GM21526 (cell line): ENCODE measurements around the gene TYK2.
"Not testable (repeated sequence)": the region's sequence is repeated elsewhere in the genome, so short reads cannot be mapped to it uniquely, and the experiment has no call there.

ENCODE experiments used
- ATAC-seq: cut with Tn5 transposase; IDR thresholded peaks from one replicate; pipeline ENCODE4 v1.9.1; 2021; ENCODE audit warnings: moderate library complexity; ENCODE audit not compliant: unreplicated experiment, low FRiP score

Gene TYK2

DNA sequence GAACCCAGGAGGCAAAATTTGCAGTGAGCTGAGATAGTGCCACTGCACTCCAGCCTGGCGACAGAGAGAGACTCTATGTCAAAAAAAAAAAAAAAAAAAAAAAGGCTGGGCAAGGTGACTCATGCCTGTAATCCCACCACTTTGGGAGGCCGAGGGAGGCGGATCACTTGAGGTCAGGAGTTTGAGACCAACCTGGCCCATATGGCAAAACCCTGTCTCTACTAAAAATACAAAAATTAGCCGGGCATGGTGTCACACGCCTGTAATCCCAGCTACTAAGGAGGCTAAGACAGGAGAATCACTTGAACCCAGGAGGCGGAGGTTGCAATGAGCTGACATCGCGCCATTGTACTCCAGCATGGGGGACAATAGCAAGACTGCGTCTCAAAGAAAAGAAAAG, 43.6 kb downstream of the TYK2 start:
- ATAC-seq, result not testable (repeated sequence)

DNA sequence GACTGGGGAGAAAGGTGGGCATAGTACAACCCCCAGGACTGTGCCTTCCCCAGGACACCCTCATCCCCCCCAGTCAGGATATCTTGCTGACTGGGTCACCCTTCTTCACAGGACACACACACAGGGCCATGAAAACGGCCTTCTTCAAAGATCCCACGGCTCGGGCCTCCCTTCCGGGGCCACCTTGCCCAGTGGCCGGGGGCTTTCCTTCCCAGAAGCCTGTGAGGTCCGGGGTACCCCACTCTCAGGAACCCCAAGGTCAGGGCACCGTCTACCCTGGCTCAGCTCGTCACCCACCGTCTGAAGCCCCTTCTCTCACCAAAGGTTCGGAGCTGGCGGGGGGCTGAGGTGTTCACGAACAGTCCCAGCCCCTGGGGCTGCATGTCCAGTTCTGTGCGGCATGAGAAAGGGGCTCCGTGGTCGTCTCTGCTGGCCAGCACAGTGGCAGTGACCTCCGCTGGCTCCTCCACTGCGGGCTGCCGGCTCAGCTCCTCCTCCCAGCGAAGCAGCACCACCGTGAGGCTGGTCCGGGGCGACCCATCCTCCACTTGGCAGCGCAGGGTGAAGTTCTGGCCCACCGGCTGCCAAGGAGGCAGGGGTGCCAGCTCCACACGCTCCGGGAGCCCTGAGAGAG, 44.9 kb downstream of the TYK2 start:
- ATAC-seq, result no peak

GRCh38 chr19:10334588-10335351, 45.6 kb downstream of the TYK2 start:
- ATAC-seq, result no peak

- ATAC-seq, result no peak
These were observed 46.4 kb downstream of the TYK2 start for GRCh38 chr19:10333758-10334587.

GRCh38 chr19:10332965-10333757, 47.2 kb downstream of the TYK2 start, which contains the start of gene RAVER1:
Gene RAVER1 (minus strand): TSS chr19:10333529. CDS start chr19:10333507, 22 bp downstream.
- ATAC-seq, result peak; percentile 72

GRCh38 chr19:10332158-10332964, 48.0 kb downstream of the TYK2 start:
- no peak for ATAC-seq

- ATAC-seq, result no peak
These were observed 50.8 kb downstream of the TYK2 start for GRCh38 chr19:10329555-10329954.

- no peak for ATAC-seq
These were observed 51.6 kb downstream of the TYK2 start for GRCh38 chr19:10328558-10329429.

DNA sequence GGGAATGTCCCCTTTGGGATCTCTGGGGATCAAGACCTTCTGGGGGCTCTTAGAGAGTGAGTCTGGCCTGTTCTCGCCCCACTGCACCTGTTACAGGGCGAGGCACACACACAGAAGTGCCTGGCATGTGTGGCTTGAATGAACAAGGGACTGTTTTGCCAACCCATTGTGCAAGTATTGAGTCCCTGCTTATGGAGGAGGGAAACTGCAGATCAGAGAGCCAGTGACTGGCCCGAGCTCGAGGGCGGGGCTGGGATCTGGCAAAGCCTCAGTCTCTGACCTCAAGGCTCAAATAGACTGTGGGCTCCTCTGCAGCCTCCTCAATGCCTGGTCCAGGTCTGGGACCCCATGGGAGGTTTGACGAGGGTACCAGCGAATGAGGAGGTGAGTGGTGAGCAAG, 52.6 kb downstream of the TYK2 start:
- ATAC-seq, result no peak

DNA sequence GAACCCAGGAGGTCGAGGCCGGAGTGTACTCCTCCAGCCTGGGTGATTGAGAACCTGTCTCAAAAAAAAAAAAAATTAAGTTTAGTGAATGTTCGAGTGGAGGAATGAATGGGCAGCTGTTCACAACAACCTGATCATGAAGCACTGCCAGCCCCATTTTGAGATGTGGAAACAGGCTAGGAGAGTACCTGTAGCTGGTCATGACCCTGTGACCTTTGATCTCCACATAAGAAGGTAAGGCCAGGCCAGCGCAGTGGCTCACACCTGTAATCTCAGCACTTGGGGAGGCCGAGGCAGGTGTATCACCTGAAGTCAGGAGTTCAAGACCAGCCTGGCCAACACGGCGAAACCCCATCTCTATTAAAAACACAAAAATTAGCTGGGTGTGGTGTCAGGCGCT, 54.6 kb downstream of the TYK2 start:
- ATAC-seq, result no peak

DNA sequence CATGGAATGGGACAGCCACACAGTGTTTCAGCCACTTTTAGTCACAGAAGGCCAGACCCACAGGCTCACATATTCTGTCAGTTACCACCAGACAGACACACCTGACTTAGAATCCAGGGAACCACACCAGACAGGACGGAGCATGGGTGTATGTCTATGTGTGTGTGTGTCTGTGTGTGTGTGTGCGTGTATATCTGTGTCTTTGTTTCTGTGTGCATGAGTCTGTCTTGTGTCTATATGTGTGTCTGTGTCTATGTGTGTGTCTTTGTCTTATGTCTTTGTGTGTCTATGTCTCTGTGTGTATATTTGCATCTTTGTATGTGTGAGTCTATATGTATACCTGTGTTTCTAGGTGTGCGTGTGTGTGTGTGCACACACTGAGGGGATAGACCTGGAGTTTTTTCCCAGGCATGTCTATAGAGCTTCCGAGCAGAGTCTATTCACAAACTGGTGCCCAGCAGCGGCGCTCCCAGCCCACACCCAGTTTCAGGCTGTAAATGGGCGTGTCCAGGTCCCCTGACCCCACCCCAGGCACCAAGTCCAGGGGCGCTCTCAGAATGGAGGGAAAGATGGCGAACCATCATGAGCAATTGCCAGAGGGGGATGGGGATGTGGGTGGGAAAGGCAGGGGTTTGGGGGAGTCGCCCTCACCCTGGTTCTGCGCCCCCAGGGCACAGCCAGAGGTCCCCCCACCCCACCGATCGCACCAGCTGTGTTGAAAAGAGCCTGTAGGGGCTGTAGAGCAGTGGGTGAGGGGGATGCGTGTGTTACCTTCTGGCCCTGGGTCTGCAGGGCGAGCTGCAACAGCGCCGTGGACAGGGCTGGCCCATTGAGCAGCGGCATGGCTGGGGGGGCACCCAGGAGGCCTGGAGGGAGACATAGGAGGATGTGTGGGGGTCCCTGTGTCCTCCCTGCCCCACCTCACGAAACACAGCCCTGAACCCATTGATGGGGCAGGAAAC, 58.2 kb downstream of the TYK2 start:
- ATAC-seq, result no peak

DNA sequence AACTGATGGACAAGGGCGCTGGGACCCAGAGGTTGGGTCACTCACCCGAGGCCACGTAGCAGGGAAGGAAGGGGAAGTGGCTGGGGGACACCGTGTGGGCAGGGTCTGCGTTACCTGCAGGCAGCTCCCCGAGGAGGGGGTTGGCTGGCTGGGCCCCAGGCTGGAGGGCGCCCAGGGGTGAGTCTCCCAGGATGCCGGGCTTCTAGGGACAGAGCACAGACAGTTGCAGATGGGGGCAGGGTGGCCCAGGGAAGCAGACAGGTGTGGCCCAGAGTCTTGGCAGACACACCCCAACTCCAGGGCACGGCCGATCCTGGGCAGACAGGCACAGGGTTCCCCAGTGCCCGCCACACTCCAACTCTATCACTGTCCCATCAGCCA, 59.0 kb downstream of the TYK2 start:
- ATAC-seq, result no peak

GRCh38 chr19:10320602-10321416, 59.6 kb downstream of the TYK2 start:
- ATAC-seq, result no peak

DNA sequence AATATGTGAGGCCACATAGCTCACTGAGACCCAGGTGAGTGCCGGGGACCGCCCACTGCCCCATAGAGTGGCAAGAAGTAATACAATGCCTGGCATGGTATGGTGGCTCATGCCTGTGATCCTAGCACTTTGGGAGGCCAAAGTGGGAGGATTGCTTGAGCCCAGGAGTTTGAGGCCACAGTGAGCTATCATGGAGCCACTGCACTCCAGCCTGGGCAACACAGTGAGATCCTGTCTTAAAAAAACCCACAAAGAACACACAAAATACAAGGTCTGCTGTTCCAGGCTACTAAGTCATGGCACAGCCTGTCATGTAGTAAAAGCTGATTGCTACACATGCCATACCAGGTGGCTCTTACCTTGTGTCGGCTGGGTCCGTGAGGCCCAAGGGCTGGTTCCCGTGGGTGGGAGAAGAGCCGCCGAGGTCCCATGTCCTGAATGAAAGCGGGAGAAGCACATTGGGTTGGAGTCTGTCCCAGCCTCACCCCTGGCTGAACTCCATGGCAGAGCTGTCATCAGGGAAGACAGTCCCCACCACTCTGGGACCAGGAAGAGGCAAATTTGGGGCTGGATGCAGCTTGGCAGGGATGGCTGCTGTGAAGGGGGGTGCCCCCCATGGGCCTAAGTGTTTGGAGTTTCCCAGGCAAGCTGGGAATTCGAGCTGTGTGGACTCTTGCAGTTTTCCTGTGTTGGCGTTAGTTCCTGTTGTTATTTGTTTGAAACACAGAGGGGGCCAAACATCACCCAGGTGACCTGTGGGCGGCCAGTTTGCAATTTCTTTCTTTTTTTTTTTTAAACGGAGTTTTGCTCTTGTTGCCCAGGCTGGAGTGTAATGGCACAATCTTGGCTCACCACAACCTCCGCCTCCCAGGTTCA, 61.3 kb downstream of the TYK2 start:
- no peak for ATAC-seq

- no peak for ATAC-seq
These were observed 62.4 kb downstream of the TYK2 start for GRCh38 chr19:10317857-10318462.
